T1000 (cell line): Measurements from ENCODE around the gene ADPRM.
"Not testable (repeated sequence)": the region's sequence is repeated elsewhere in the genome, so short reads cannot be mapped to it uniquely, and the experiment has no call there.

ENCODE experiments used
- DNase-seq: peaks from one replicate; lab custom pipeline; 2025; ENCODE audit warnings: mixed read lengths; lab: John Stamatoyannopoulos, UW

The ADPRM gene

GRCh38 chr17:10699856-10700255 is 2.5 kb downstream of the ADPRM start:
- DNase-seq = no peak

GRCh38 chr17:10702574-10702973 is 5.2 kb downstream of the ADPRM start:
- DNase-seq = no peak

- DNase-seq = no peak
Observed at GRCh38 chr17:10705727-10706126, 8.3 kb downstream of the ADPRM start.

GRCh38 chr17:10713318-10713717 is 15.9 kb downstream of the ADPRM start:
- no peak for DNase-seq

- no peak for DNase-seq
Observed at GRCh38 chr17:10716218-10716617, 18.8 kb downstream of the ADPRM start.

GRCh38 chr17:10718547-10718946 is 21.2 kb downstream of the ADPRM start:
- DNase-seq = no peak

- DNase-seq = no peak
Observed at GRCh38 chr17:10724546-10725195, 27.3 kb downstream of the ADPRM start.

- no peak for DNase-seq
Observed at GRCh38 chr17:10725262-10725661, 27.9 kb downstream of the ADPRM start.

- DNase-seq = no peak
Observed at GRCh38 chr17:10726196-10726595, 28.8 kb downstream of the ADPRM start.

GRCh38 chr17:10727192-10727591 is 29.8 kb downstream of the ADPRM start:
- DNase-seq = no peak

- no peak for DNase-seq
Observed at GRCh38 chr17:10728331-10728892, 31.0 kb downstream of the ADPRM start.

- DNase-seq = peak; percentile 18
Observed at GRCh38 chr17:10729334-10730193, 32.2 kb downstream of the ADPRM start, which contains the start of gene TMEM220. Gene TMEM220, minus strand, starts transcription at chr17:10730023. Its CDS starts 172 bp downstream, at chr17:10729851.

GRCh38 chr17:10730247-10730646 is 32.9 kb downstream of the ADPRM start:
- DNase-seq = not testable (repeated sequence)

- no peak for DNase-seq
Observed at GRCh38 chr17:10731408-10731879, 34.0 kb downstream of the ADPRM start.

- DNase-seq = not testable (repeated sequence)
Observed at GRCh38 chr17:10732121-10732520, 34.7 kb downstream of the ADPRM start.

GRCh38 chr17:10733666-10734065 is 36.3 kb downstream of the ADPRM start:
- no peak for DNase-seq

- no peak for DNase-seq
Observed at GRCh38 chr17:10735251-10735650, 37.9 kb downstream of the ADPRM start.

- no peak for DNase-seq
Observed at GRCh38 chr17:10735821-10736220, 38.4 kb downstream of the ADPRM start.

GRCh38 chr17:10737168-10737622 is 39.8 kb downstream of the ADPRM start:
- DNase-seq = no peak

GRCh38 chr17:10737736-10738135 is 40.3 kb downstream of the ADPRM start:
- no peak for DNase-seq

- no peak for DNase-seq
Observed at GRCh38 chr17:10738521-10739258, 41.3 kb downstream of the ADPRM start.

GRCh38 chr17:10739386-10739785 is 42.0 kb downstream of the ADPRM start:
- no peak for DNase-seq
